Activated CD4-positive, alpha-beta T cell treated with anti-CD3 and anti-CD28 coated beads for 36 hours (primary cell): ENCODE data around the gene MRPL34. TPM values are rescaled to one million over a fixed set of nuclear protein-coding genes. Genes with fewer than 3 reads are reported as not detected.
A peak's percentile ranks its signal among the peaks of the same experiment; 100 is the strongest.
"Not testable (repeated sequence)": the region's sequence is repeated elsewhere in the genome, so short reads cannot be mapped to it uniquely, and the experiment has no call there.

Experiments
- ATAC-seq: fragments of 200-7000 bp; cut with Tn5 transposase; one replicate; pipeline ENCODE4 v1.10.0; 2021; ENCODE audit warnings: mild to moderate bottlenecking, moderate library complexity
- CTCF ChIA-PET: fragments of 350-600 bp; sonication (Branson Sonifier 250); formaldehyde crosslinking; loops from one replicate; lab custom pipeline; 2021; ENCODE audit warnings: antibody characterized with exemption; lab: Charles Lee
- POLR2A ChIA-PET: fragments of 350-600 bp; sonication (Branson Sonifier 250); formaldehyde crosslinking; loops from one replicate; lab custom pipeline; 2021; ENCODE audit warnings: antibody characterized with exemption, inconsistent platforms; lab: Charles Lee
- DNase-seq: peaks from one replicate; pipeline ENCODE4 v3.0.0-alpha.2; 2020
- H3K27ac Mint-ChIP-seq: one replicate; pipeline ENCODE4 v1.8.0; 2021; ENCODE audit warnings: mixed read lengths
- H3K27me3 Mint-ChIP-seq: one replicate; pipeline ENCODE4 v1.8.0; 2021; ENCODE audit warnings: mixed read lengths
- H3K36me3 Mint-ChIP-seq: one replicate; pipeline ENCODE4 v1.8.0; 2021; ENCODE audit warnings: low read depth, mixed read lengths
- H3K4me1 Mint-ChIP-seq: one replicate; pipeline ENCODE4 v1.8.0; 2021; ENCODE audit warnings: mixed read lengths
- H3K4me3 Mint-ChIP-seq: one replicate; pipeline ENCODE4 v1.8.0; 2021; ENCODE audit warnings: mild to moderate bottlenecking, moderate library complexity, mixed read lengths
- H3K9me3 Mint-ChIP-seq: one replicate; pipeline ENCODE4 v1.8.0; 2021; ENCODE audit warnings: low read depth, mixed read lengths
- intact Hi-C, 2 experiments: fragments of 100-400 bp; cut with DNase I in 1 of 2; cut with micrococcal nuclease in 1 of 2; formaldehyde crosslinking; loops; one replicate each; pipeline versions ENCODE4 v1.14.2 to v1.15.1; 2022 to 2024; cut with DNase I, micrococcal nuclease
- total RNA-seq, 2 experiments: library from RNA; stranded (reverse); gene quantifications; one replicate each; pipeline ENCODE4 v1.2.3, GENCODE V29; 2021

MRPL34 gene
- total RNA-seq, 2 experiments from 2014 or later: 72.0 to 88.6 TPM

- no peak for DNase-seq
- ATAC-seq: no peak
- no peaks in the 10 kb centered on the region for H3K9me3 Mint-ChIP-seq
- no peaks in the 10 kb centered on the region for H3K36me3 Mint-ChIP-seq
- POLR2A ChIA-PET: no interaction called here
- H3K4me1 Mint-ChIP-seq: peaks cover 8% of the 10 kb centered on the region
- H3K4me3 Mint-ChIP-seq: no peak overlapping the region
- CTCF ChIA-PET: interaction anchor here (1.0 kb wide), 1 partner anchor 19 kb away, joined by 4 read pairs; no protein-coding TSS in a partner anchor
- H3K27me3 Mint-ChIP-seq: peaks cover 3% of the 10 kb centered on the region
- intact Hi-C loops: no loop called here
- H3K27ac Mint-ChIP-seq: no peak overlapping the region
Observed at GRCh38 chr19:17285415-17286135, 20.1 kb upstream of the MRPL34 start.

GRCh38 chr19:17286263-17286662 is 19.4 kb upstream of the MRPL34 start:
- H3K27me3 Mint-ChIP-seq: peaks cover 3% of the 10 kb centered on the region
- DNase-seq (no peak), ATAC-seq (no peak)
- peaks cover 6% of the 10 kb centered on the region for H3K4me1 Mint-ChIP-seq
- H3K27ac Mint-ChIP-seq: no peak overlapping the region
- H3K4me3 Mint-ChIP-seq: no peak overlapping the region
- H3K9me3 Mint-ChIP-seq: no peaks in the 10 kb centered on the region
- CTCF ChIA-PET: interaction anchor here (0.9 kb wide), 1 partner anchor 26 kb away, joined by 3 read pairs; no protein-coding TSS in a partner anchor
- intact Hi-C loops: no loop called here
- POLR2A ChIA-PET: no interaction called here
- no peaks in the 10 kb centered on the region for H3K36me3 Mint-ChIP-seq

- Mint-ChIP-seq H3K27me3 (peaks cover 3% of the 10 kb centered on the region), H3K27ac (no peak overlapping the region), H3K4me3 (no peak overlapping the region), H3K9me3 (no peaks in the 10 kb centered on the region), H3K36me3 (no peaks in the 10 kb centered on the region), H3K4me1 (peaks cover 3% of the 10 kb centered on the region)
- ATAC-seq: no peak
- intact Hi-C loops: no loop called here
- ChIA-PET CTCF (interaction anchor here (0.9 kb wide), 1 partner anchor 26 kb away, joined by 3 read pairs; no protein-coding TSS in a partner anchor), POLR2A (no interaction called here)
- no peak for DNase-seq
Observed at GRCh38 chr19:17286752-17287151, 18.9 kb upstream of the MRPL34 start.

- DNase-seq (peak; percentile 78), ATAC-seq (peak; percentile 16)
- no peak overlapping the region for H3K4me3 Mint-ChIP-seq
- H3K27me3 Mint-ChIP-seq: no peaks in the 10 kb centered on the region
- ChIA-PET CTCF (no interaction called here), POLR2A (no interaction called here)
- peaks cover 2% of the 10 kb centered on the region for H3K36me3 Mint-ChIP-seq
- peaks cover 3% of the 10 kb centered on the region for H3K4me1 Mint-ChIP-seq
- intact Hi-C loops: no loop called here
- no peaks in the 10 kb centered on the region for H3K9me3 Mint-ChIP-seq
- no peak overlapping the region for H3K27ac Mint-ChIP-seq
Observed at GRCh38 chr19:17289489-17289888, 16.2 kb upstream of the MRPL34 start.

GRCh38 chr19:17292301-17293074 is 13.2 kb upstream of the MRPL34 start:
- H3K4me3 Mint-ChIP-seq: peak overlapping the region; percentile 88
- no peaks in the 10 kb centered on the region for H3K27me3 Mint-ChIP-seq
- intact Hi-C loops: loop anchor here (1.0 to 5.0 kb wide), 11 partner anchors 11 to 217 kb away; partner anchors contain the start of genes ABHD8 (in 2 of the 2), DDA1 (in 2 of the 2), BABAM1 (in 1 of the 2) and GTPBP3 (in 1 of the 2)
- ATAC-seq (peak; percentile 98), DNase-seq (peak; percentile 90)
- H3K27ac Mint-ChIP-seq: peak overlapping the region; percentile 84
- peaks cover 5% of the 10 kb centered on the region for H3K4me1 Mint-ChIP-seq
- peaks cover 5% of the 10 kb centered on the region for H3K36me3 Mint-ChIP-seq
- CTCF ChIA-PET: interaction anchor here (0.6 to 3.4 kb wide), 16 partner anchors 10 to 503 kb away, joined by 3 to 24 read pairs (median 4); partner anchors contain the start of genes ABHD8, BABAM1, DDA1 and MRPL34
- H3K9me3 Mint-ChIP-seq: no peaks in the 10 kb centered on the region
- POLR2A ChIA-PET: interaction anchor here (0.6 to 1.0 kb wide), 4 partner anchors 13 to 473 kb away, joined by 3 to 5 read pairs (median 4); partner anchors contain the start of gene DDA1

GRCh38 chr19:17293605-17294004 is 12.1 kb upstream of the MRPL34 start:
- DNase-seq (no peak), ATAC-seq (no peak)
- H3K27me3 Mint-ChIP-seq: no peaks in the 10 kb centered on the region
- ChIA-PET CTCF (interaction anchor here (0.6 to 3.4 kb wide), 12 partner anchors 11 to 504 kb away, joined by 3 to 24 read pairs (median 4); partner anchors contain the start of genes ABHD8, BABAM1, DDA1 and MRPL34), POLR2A (interaction anchor here (1.0 kb wide), 1 partner anchor 16 kb away, joined by 5 read pairs; the partner anchor contains the start of gene DDA1)
- intact Hi-C loops: loop anchor here in 1 of 2 experiments (1.0 to 5.0 kb wide), 2 partner anchors 157 to 174 kb away; no protein-coding TSS in a partner anchor
- no peaks in the 10 kb centered on the region for H3K9me3 Mint-ChIP-seq
- H3K4me3 Mint-ChIP-seq: no peak overlapping the region
- no peak overlapping the region for H3K27ac Mint-ChIP-seq
- peaks cover 10% of the 10 kb centered on the region for H3K36me3 Mint-ChIP-seq
- peaks cover 5% of the 10 kb centered on the region for H3K4me1 Mint-ChIP-seq

GRCh38 chr19:17294051-17294891 is 11.4 kb upstream of the MRPL34 start:
- H3K4me3 Mint-ChIP-seq: no peak overlapping the region
- peak; percentile 85 for DNase-seq
- intact Hi-C loops: loop anchor here in 1 of 2 experiments (5.0 kb wide), 1 partner anchor 173 kb away; no protein-coding TSS in a partner anchor
- H3K36me3 Mint-ChIP-seq: peaks cover 10% of the 10 kb centered on the region
- no peak overlapping the region for H3K27ac Mint-ChIP-seq
- no peak for ATAC-seq
- H3K27me3 Mint-ChIP-seq: no peaks in the 10 kb centered on the region
- POLR2A ChIA-PET: no interaction called here
- CTCF ChIA-PET: interaction anchor here (0.7 to 3.4 kb wide), 2 partner anchors 10 to 177 kb away, joined by 4 to 24 read pairs; partner anchors contain the start of genes ABHD8 and MRPL34
- no peaks in the 10 kb centered on the region for H3K9me3 Mint-ChIP-seq
- H3K4me1 Mint-ChIP-seq: peaks cover 5% of the 10 kb centered on the region

GRCh38 chr19:17295551-17295950 is 10.1 kb upstream of the MRPL34 start:
- POLR2A ChIA-PET: interaction anchor here (0.5 to 0.6 kb wide), 2 partner anchors 23 to 87 kb away, joined by 3 to 4 read pairs; no protein-coding TSS in a partner anchor

GRCh38 chr19:17296273-17296672 is 9.4 kb upstream of the MRPL34 start:
- Mint-ChIP-seq H3K27ac (no peak overlapping the region), H3K4me3 (no peak overlapping the region), H3K36me3 (peaks cover 10% of the 10 kb centered on the region), H3K9me3 (no peaks in the 10 kb centered on the region), H3K27me3 (no peaks in the 10 kb centered on the region), H3K4me1 (peaks cover 5% of the 10 kb centered on the region)
- ChIA-PET CTCF (no interaction called here), POLR2A (interaction anchor here (0.5 to 0.6 kb wide), 2 partner anchors 23 to 86 kb away, joined by 3 to 4 read pairs; no protein-coding TSS in a partner anchor)
- DNase-seq: peak; percentile 41
- intact Hi-C loops: no loop called here
- ATAC-seq: no peak

More at GRCh38 chr19:17295551-17295950, 10.1 kb upstream of the MRPL34 start:
- CTCF ChIA-PET, ATAC-seq, DNase-seq, H3K27ac Mint-ChIP-seq, H3K4me3 Mint-ChIP-seq, H3K27me3 Mint-ChIP-seq, H3K4me1 Mint-ChIP-seq, intact Hi-C loops, H3K9me3 Mint-ChIP-seq: not testable (repeated sequence)
- peaks cover 10% of the 10 kb centered on the region for H3K36me3 Mint-ChIP-seq

- Mint-ChIP-seq H3K27ac (peak overlapping the region; percentile 25), H3K4me3 (no peak overlapping the region), H3K9me3 (no peaks in the 10 kb centered on the region), H3K36me3 (peaks cover 12% of the 10 kb centered on the region), H3K27me3 (no peaks in the 10 kb centered on the region), H3K4me1 (peaks cover 7% of the 10 kb centered on the region)
- ChIA-PET CTCF (no interaction called here), POLR2A (no interaction called here)
- ATAC-seq (no peak), DNase-seq (no peak)
- intact Hi-C loops: no loop called here
Observed at GRCh38 chr19:17296976-17297375, 8.7 kb upstream of the MRPL34 start.
